ENCODE data around the gene THSD7B.
"Not testable (repeated sequence)": the region's sequence is repeated elsewhere in the genome, so short reads cannot be mapped to it uniquely, and the experiment has no call there.

THSD7B gene

GRCh38 chr2:137250401-137250800 is 485.1 kb downstream of the THSD7B start:
- DNase-seq (ENCODE audit: low read depth in 3 of 3), result no peak

GRCh38 chr2:137251045-137251444 is 485.7 kb downstream of the THSD7B start:
- DNase-seq (ENCODE audit: low read depth in 3 of 3), result no peak

GRCh38 chr2:137252934-137253333 is 487.6 kb downstream of the THSD7B start:
- DNase-seq (ENCODE audit: low read depth in 3 of 3), result no peak

GRCh38 chr2:137254052-137254451 is 488.7 kb downstream of the THSD7B start:
- no peak for DNase-seq (ENCODE audit: low read depth in 3 of 3)

- no peak for DNase-seq (ENCODE audit: low read depth in 3 of 3)
Measured at GRCh38 chr2:137255345-137255744, 490.0 kb downstream of the THSD7B start.

GRCh38 chr2:137255990-137256389 is 490.6 kb downstream of the THSD7B start:
- no peak for DNase-seq (ENCODE audit: low read depth in 3 of 3)

GRCh38 chr2:137261881-137262585 is 496.7 kb downstream of the THSD7B start:
- DNase-seq (ENCODE audit: low read depth in 3 of 3), result no peak

- no peak for DNase-seq (ENCODE audit: low read depth in 3 of 3)
Measured at GRCh38 chr2:137262594-137262993, 497.2 kb downstream of the THSD7B start.

GRCh38 chr2:137287913-137288639 is 522.7 kb downstream of the THSD7B start:
- no peak for DNase-seq (ENCODE audit: low read depth in 3 of 3)

GRCh38 chr2:137291836-137292570 is 526.7 kb downstream of the THSD7B start:
- no peak for DNase-seq (ENCODE audit: low read depth in 3 of 3)

GRCh38 chr2:137298377-137298776 is 533.0 kb downstream of the THSD7B start:
- DNase-seq (ENCODE audit: low read depth in 3 of 3), result no peak

GRCh38 chr2:137300987-137301386 is 535.6 kb downstream of the THSD7B start:
- DNase-seq (ENCODE audit: low read depth in 3 of 3), result no peak

- DNase-seq (ENCODE audit: low read depth in 3 of 3), result no peak
Measured at GRCh38 chr2:137302957-137303356, 537.6 kb downstream of the THSD7B start.

- DNase-seq (ENCODE audit: low read depth in 3 of 3), result no peak
Measured at GRCh38 chr2:137316075-137316474, 550.7 kb downstream of the THSD7B start.

GRCh38 chr2:137321566-137321965 is 556.2 kb downstream of the THSD7B start:
- no peak for DNase-seq (ENCODE audit: low read depth in 3 of 3)

GRCh38 chr2:137331562-137331961 is 566.2 kb downstream of the THSD7B start:
- DNase-seq (ENCODE audit: low read depth in 3 of 3), result not testable (repeated sequence)

GRCh38 chr2:137333386-137334165 is 568.2 kb downstream of the THSD7B start:
- no peak for DNase-seq (ENCODE audit: low read depth in 3 of 3)

- DNase-seq (ENCODE audit: low read depth in 3 of 3), result no peak
Measured at GRCh38 chr2:137336067-137336466, 570.7 kb downstream of the THSD7B start.

GRCh38 chr2:137339051-137339450 is 573.7 kb downstream of the THSD7B start:
- DNase-seq (ENCODE audit: low read depth in 3 of 3), result no peak

- DNase-seq (ENCODE audit: low read depth in 3 of 3), result no peak
Measured at GRCh38 chr2:137345994-137346393, 580.6 kb downstream of the THSD7B start.

GRCh38 chr2:137348301-137348700 is 583.0 kb downstream of the THSD7B start:
- no peak for DNase-seq (ENCODE audit: low read depth in 3 of 3)

- DNase-seq (ENCODE audit: low read depth in 3 of 3), result no peak
Measured at GRCh38 chr2:137357634-137358033, 592.3 kb downstream of the THSD7B start.

Data from stimulated activated CD4-positive, alpha-beta T cell treated with anti-CD3 and anti-CD28 coated beads, TNF-alpha, amount 100 ng/mL, for 4 hours (primary cell).